ENCODE data around the gene TPX2. TPM values are rescaled to one million over a fixed set of nuclear protein-coding genes. Genes with fewer than 3 reads are reported as not detected.

The TPX2 gene
- total RNA-seq, 1 donor from 2014 or later, result 39.3 TPM

DNA sequence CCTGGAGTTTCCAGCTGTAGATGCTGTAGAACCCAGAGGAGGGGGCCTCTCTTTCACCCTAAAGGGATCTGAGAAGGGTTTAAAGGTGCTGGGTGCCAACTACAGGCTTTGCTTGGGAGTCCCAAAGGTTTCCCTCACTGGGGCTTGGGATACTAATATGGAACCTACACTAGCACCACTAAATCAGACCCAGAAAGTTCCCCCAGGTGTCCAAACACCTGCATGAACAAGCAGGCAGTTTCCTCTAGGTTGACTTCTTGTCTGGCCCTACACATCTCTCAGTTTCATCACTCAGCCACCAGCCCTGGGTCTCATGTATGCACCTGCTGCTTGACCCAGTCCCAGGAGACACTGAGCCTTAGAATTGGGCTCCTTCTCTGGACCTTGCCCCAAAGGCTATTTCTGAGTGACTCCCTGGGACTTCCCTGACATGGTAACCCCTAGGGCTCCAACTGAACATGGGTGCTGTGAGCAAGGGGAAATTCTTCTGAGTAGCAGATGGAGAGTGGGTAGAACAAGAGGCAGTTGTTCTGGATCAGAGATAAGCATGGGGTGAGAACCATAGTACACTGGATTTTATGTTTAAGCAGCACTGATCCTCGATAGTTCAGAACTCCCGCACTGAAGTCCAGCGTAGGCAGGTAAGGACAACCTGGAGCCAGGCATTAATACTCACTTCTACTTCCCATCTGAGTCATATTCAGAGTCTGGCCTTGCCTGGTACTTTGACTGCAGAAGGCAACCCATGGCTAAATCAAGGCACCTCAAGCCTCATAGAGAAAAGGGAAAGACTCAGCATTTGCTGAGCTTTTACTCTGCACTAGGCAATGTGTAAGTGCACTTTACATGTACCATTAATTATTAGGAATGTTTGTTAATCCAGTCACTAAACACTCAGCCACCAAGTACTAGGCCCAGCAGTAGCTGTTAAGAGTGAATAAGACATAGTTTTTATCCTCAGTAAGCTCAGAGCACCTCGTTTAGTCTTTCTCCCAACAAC lies 33.2 kb upstream of the TPX2 start:
- DNase-seq (ENCODE audit: low read depth, low spot score), result no peak

DNA sequence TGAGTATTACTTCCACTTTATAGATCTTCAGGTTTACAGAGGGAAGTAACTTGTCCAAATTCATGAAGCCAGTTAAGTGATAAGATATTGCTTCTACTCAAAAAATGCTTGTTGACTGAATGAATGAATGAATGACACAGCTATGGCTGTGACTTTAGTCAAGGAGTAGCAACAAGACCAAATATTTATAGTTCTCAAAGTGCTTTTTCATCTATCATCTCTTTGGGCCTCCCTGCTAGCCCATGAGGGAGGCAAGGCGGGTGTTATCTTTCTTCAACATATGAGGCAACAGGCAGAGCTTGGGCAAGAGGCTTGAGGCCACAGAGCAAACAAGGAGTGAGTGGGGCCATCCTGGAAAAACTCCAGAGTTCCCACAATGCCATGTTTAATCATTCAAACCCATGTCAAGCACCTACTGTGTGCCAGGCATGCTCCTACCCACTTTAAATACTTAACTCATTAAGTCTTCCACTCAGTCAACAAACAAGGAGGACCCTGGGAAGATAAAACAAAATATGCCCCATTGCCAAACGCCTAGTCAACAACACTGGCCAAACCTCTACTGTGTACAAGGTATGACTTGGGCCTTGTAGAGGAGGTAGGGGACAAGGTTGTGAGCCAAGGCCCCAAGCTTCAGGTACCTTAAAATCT lies 32.4 kb upstream of the TPX2 start:
- no peak for DNase-seq (ENCODE audit: low read depth, low spot score)

- DNase-seq (ENCODE audit: low read depth, low spot score), result no peak
Observed at GRCh38 chr20:31707258-31707615, 31.9 kb upstream of the TPX2 start.

GRCh38 chr20:31707994-31708735 lies 30.9 kb upstream of the TPX2 start:
- DNase-seq (ENCODE audit: low read depth, low spot score), result no peak

DNA sequence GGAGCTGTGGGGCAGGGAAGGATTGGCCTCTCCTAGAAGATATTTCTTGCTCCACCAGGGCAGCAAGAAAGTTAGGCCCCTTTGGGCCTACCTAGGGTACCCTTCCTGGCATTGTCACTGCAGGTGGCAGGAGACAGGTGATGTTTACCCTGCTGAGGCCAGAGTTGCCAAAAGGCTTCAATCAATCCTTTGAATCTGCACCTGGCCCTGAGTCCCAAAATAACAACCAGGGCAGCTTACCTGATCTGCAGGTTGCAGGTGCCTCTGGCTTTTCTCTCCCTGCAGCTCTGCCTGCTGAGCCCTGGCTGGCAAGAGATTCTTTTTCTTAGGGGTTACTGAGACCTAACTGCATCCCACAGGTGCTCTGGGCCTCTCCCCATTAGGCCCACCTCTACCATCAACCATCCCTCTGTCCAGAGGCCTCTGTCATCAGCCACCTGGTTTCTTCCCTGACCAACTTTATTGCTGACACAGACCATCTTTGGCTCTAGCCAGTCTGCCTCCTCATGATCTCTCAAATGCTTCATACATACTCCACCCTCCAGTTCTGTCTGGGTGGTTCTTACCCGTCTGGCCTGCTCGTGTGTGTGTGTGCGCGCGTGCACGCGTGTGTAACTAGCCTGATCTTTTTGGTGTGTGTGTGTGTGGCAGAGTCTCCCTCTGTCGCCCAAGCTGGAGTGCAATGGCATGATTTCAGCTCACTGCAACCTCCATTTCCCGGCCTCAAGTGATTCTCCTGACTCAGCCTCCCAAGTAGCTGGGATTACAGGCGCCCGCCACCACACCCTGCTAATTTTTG lies 30.2 kb upstream of the TPX2 start:
- no peak for DNase-seq (ENCODE audit: low read depth, low spot score)

GRCh38 chr20:31709939-31710338 lies 29.2 kb upstream of the TPX2 start:
- DNase-seq (ENCODE audit: low read depth, low spot score), result no peak

DNA sequence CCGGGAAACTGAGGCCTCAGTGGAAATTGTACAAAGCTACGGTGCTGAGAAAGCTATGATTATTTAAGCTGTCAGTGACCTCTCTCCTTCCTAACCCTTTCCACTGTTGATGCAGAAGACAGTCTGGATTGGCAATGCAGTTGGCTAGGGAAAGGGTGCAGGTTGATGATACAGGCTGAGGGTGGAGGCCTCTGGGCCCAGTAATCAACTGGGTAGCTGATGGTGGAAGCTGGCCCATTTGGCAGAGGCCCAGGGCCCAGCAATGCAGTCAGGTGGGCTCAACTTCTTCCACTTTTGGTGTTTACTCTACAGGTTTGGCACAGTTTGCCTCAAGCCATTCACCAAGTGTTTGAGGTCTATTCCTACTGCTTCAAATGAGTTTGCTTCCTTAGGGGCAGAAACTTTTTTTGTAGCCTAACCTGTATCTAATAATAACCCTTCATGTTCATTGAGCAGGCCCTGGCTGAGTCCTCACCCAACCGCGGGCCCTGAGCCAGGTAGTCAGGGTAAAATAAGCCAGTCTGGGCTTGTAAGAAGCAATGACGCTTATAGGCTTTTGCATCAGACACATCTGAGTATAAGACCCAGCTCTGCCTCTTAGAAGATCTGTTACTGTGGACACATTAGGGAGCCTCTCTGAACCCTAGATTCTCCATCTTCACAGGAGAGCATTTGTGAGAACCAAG lies 28.5 kb upstream of the TPX2 start:
- no peak for DNase-seq (ENCODE audit: low read depth, low spot score)

DNA sequence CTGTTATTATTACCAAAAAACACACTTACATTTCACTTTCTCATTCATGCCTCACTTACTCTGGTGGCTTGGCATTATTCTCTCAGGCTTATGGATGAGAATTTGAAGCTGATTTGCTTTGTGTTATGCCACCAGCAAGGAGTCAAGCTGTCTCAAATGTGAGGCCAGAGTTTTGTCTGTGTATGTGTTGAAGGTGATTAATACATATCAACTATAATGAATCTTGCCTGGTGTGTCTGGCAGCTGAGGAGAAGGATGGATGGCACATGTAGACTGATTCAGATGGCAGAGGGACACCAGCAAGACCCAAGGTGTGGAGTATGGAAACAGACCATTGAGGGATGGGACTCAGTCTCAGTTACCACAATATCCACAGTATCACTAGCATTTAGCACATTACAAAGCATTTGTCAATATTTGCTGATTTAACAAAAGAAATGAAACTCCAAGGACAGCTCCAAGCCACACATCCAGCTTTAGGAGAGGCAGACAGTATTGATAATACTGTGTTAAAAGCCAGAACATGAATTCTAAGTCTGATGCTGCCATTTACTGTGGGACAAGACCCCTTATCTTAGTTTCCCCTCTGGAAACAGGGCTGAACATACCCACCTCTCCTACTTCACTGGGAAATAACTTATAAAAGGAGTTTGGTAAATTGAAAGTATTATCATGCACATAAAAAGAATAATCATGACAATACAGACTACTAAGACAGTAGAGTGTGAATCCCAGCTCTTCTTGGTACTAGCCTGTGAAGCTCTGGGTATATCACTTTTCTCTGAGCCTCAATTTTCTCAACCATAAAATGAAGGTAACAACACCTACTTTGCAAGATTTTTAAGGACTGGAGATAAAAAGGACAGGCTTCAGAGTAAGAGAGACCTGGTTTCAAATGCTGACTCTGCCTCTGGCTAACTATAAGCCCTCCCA lies 27.6 kb upstream of the TPX2 start:
- no peak for DNase-seq (ENCODE audit: low read depth, low spot score)

GRCh38 chr20:31712112-31712553 lies 27.0 kb upstream of the TPX2 start:
- no peak for DNase-seq (ENCODE audit: low read depth, low spot score)

- DNase-seq (ENCODE audit: low read depth, low spot score), result peak; percentile 91
Observed at GRCh38 chr20:31712564-31713311, 26.4 kb upstream of the TPX2 start.

- DNase-seq (ENCODE audit: low read depth, low spot score), result peak; percentile 73
Observed at GRCh38 chr20:31713312-31714273, 25.5 kb upstream of the TPX2 start.

GRCh38 chr20:31715766-31716165 lies 23.3 kb upstream of the TPX2 start:
- no peak for DNase-seq (ENCODE audit: low read depth, low spot score)

GRCh38 chr20:31716351-31716750 lies 22.7 kb upstream of the TPX2 start:
- DNase-seq (ENCODE audit: low read depth, low spot score), result no peak

- DNase-seq (ENCODE audit: low read depth, low spot score), result no peak
Observed at GRCh38 chr20:31716818-31717477, 22.1 kb upstream of the TPX2 start.

DNA sequence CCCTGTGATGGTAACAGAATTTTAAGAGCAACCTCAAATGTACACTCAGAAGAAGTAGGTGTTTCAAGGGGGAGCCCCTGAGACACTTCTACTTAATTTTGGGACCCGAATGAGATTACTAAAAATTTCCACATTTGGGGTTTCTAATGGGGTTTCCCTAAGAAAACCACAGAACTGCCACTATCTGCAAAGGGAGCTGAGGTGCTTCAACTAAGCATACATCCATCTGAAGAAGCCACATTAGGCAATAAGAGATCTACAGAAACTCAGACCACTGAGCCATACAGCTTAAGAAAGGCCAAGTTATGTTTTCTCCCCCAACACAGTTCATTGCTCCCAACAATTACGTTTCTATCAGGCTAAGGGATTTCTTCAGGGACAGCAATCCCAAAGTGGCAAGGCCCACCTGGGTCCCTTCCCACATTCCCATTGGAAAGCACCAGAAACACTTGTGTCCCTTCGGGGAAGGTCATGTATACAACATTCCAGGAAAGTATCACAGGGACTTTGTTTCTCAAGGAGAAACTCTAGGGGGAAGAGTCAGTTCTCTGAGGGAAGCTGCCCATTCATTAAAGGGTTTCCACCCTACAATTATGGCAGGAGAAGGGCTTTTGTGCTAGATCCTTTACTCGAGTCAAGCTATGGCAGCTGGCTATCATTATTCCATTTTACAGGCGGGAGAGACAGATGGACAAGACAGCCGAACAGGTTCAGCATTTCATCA lies 21.4 kb upstream of the TPX2 start:
- no peak for DNase-seq (ENCODE audit: low read depth, low spot score)

GRCh38 chr20:31718952-31719643 lies 20.0 kb upstream of the TPX2 start:
- DNase-seq (ENCODE audit: low read depth, low spot score), result no peak

All from pulmonary artery endothelial cell (primary cell).